Immature natural killer cell (primary cell): ENCODE data around the gene SVEP1. TPM values are rescaled to one million over a fixed set of nuclear protein-coding genes. Genes with fewer than 3 reads are reported as not detected.
A peak's percentile ranks its signal among the peaks of the same experiment; 100 is the strongest.

Source experiments
- DNase-seq, 3 donors: peaks; one replicate each; pipeline ENCODE4 v3.0.0; 2022; ENCODE audit warnings: mixed read lengths in 1 of 3
- H3K27ac Mint-ChIP-seq, 6 donors: one replicate each; pipeline ENCODE4 v1.8.0; 2020; ENCODE audit warnings: mixed read lengths in 6 of 6, mild to moderate bottlenecking in 5 of 6, inconsistent platforms in 4 of 6, moderate library complexity in 3 of 6
- H3K27me3 Mint-ChIP-seq, 3 donors: one replicate each; pipeline ENCODE4 v1.8.0; 2020 to 2021; ENCODE audit warnings: low read depth in 3 of 3, mild to moderate bottlenecking in 3 of 3, mixed read lengths in 3 of 3, moderate library complexity in 3 of 3, inconsistent platforms in 1 of 3
- H3K36me3 Mint-ChIP-seq, 3 donors: one replicate each; pipeline ENCODE4 v1.8.0; 2020; ENCODE audit warnings: mixed read lengths in 3 of 3, inconsistent platforms in 2 of 3, mild to moderate bottlenecking in 2 of 3
- H3K4me1 Mint-ChIP-seq, 2 donors: one replicate each; pipeline ENCODE4 v1.8.0; 2020; ENCODE audit warnings: inconsistent platforms in 2 of 2, mild to moderate bottlenecking in 2 of 2, mixed read lengths in 2 of 2, moderate library complexity in 1 of 2
- H3K4me3 Mint-ChIP-seq, 5 donors: one replicate each; pipeline ENCODE4 v1.8.0; 2020; ENCODE audit warnings: mild to moderate bottlenecking in 5 of 5, mixed read lengths in 5 of 5, inconsistent platforms in 3 of 5, moderate library complexity in 3 of 5
- H3K9me3 Mint-ChIP-seq, 6 donors: one replicate each; pipeline ENCODE4 v1.8.0; 2020; ENCODE audit warnings: mild to moderate bottlenecking in 6 of 6, mixed read lengths in 6 of 6, inconsistent platforms in 4 of 6, moderate library complexity in 3 of 6
- polyA plus RNA-seq, 3 donors: library from polyadenylated mRNA; unstranded; fragments of 300-500 nt; fragmentation: Illumina TruSeq; gene quantifications; one replicate each; pipeline ENCODE4 v1.2.3, GENCODE V29; 2021

Gene SVEP1
- polyA plus RNA-seq, 3 donors from 2014 or later: 0.03 TPM; not detected in 2

- no peak for DNase-seq
- Mint-ChIP-seq H3K27me3 (peaks cover 0 to 3% (median 1%) of the 10 kb centered on the region in 3 donors), H3K36me3 (peaks cover 0 to 3% (median 0%) of the 10 kb centered on the region in 3 donors), H3K9me3 (peaks cover 5 to 16% (median 7%) of the 10 kb centered on the region in 6 donors), H3K4me1 (no peaks in the 10 kb centered on the region), H3K4me3 (no peak overlapping the region), H3K27ac (no peak overlapping the region)
These were observed 19.9 kb upstream of the SVEP1 start for GRCh38 chr9:110599468-110599867.

GRCh38 chr9:110592044-110592830, 12.7 kb upstream of the SVEP1 start:
- H3K27me3 Mint-ChIP-seq: peaks cover 0 to 2% (median 0%) of the 10 kb centered on the region in 3 donors
- no peaks in the 10 kb centered on the region for H3K36me3 Mint-ChIP-seq
- no peak overlapping the region for H3K27ac Mint-ChIP-seq
- H3K9me3 Mint-ChIP-seq: peaks cover 5 to 21% (median 11%) of the 10 kb centered on the region in 6 donors
- no peak for DNase-seq
- H3K4me3 Mint-ChIP-seq: no peak overlapping the region
- H3K4me1 Mint-ChIP-seq: no peaks in the 10 kb centered on the region

GRCh38 chr9:110591526-110591925, 12.0 kb upstream of the SVEP1 start:
- no peaks in the 10 kb centered on the region for H3K36me3 Mint-ChIP-seq
- no peak for DNase-seq
- no peaks in the 10 kb centered on the region for H3K4me1 Mint-ChIP-seq
- H3K27me3 Mint-ChIP-seq: peaks cover 0 to 2% (median 0%) of the 10 kb centered on the region in 3 donors
- no peak overlapping the region for H3K4me3 Mint-ChIP-seq
- H3K9me3 Mint-ChIP-seq: peaks cover 5 to 20% (median 11%) of the 10 kb centered on the region in 6 donors
- no peak overlapping the region for H3K27ac Mint-ChIP-seq

- Mint-ChIP-seq H3K27ac (no peak overlapping the region), H3K27me3 (peaks cover 0 to 2% (median 0%) of the 10 kb centered on the region in 3 donors), H3K4me1 (no peaks in the 10 kb centered on the region), H3K36me3 (no peaks in the 10 kb centered on the region), H3K4me3 (no peak overlapping the region), H3K9me3 (peaks cover 5 to 18% (median 10%) of the 10 kb centered on the region in 6 donors)
- DNase-seq: no peak
These were observed 11.3 kb upstream of the SVEP1 start for GRCh38 chr9:110590816-110591215.

GRCh38 chr9:110588296-110588695, 8.8 kb upstream of the SVEP1 start:
- DNase-seq: no peak
- peaks cover 0 to 18% (median 11%) of the 10 kb centered on the region in 6 donors for H3K9me3 Mint-ChIP-seq
- H3K4me3 Mint-ChIP-seq: no peak overlapping the region
- peaks cover 0 to 3% (median 3%) of the 10 kb centered on the region in 3 donors for H3K27me3 Mint-ChIP-seq
- no peaks in the 10 kb centered on the region for H3K4me1 Mint-ChIP-seq
- H3K36me3 Mint-ChIP-seq: no peaks in the 10 kb centered on the region
- no peak overlapping the region for H3K27ac Mint-ChIP-seq

- Mint-ChIP-seq H3K27me3 (peaks cover 9 to 14% (median 13%) of the 10 kb centered on the region in 3 donors), H3K27ac (no peak overlapping the region), H3K4me3 (no peak overlapping the region), H3K9me3 (peaks cover 3 to 24% (median 10%) of the 10 kb centered on the region in 6 donors), H3K4me1 (no peaks in the 10 kb centered on the region), H3K36me3 (peaks cover 0 to 4% (median 0%) of the 10 kb centered on the region in 3 donors)
- no peak for DNase-seq
These were observed 3.7 kb upstream of the SVEP1 start for GRCh38 chr9:110583237-110583636.

GRCh38 chr9:110582156-110582555, 2.6 kb upstream of the SVEP1 start:
- H3K27me3 Mint-ChIP-seq: peaks cover 9 to 14% (median 14%) of the 10 kb centered on the region in 3 donors
- peaks cover 0 to 4% (median 0%) of the 10 kb centered on the region in 3 donors for H3K36me3 Mint-ChIP-seq
- no peak overlapping the region for H3K27ac Mint-ChIP-seq
- H3K4me3 Mint-ChIP-seq: no peak overlapping the region
- H3K9me3 Mint-ChIP-seq: peaks cover 5 to 31% (median 11%) of the 10 kb centered on the region in 6 donors
- DNase-seq: no peak
- H3K4me1 Mint-ChIP-seq: no peaks in the 10 kb centered on the region

GRCh38 chr9:110580850-110581249, 1.3 kb upstream of the SVEP1 start:
- no peaks in the 10 kb centered on the region for H3K4me1 Mint-ChIP-seq
- DNase-seq: no peak
- H3K9me3 Mint-ChIP-seq: peaks cover 5 to 31% (median 10%) of the 10 kb centered on the region in 6 donors
- H3K4me3 Mint-ChIP-seq: no peak overlapping the region
- peaks cover 0 to 4% (median 0%) of the 10 kb centered on the region in 3 donors for H3K36me3 Mint-ChIP-seq
- peaks cover 9 to 14% (median 14%) of the 10 kb centered on the region in 3 donors for H3K27me3 Mint-ChIP-seq
- no peak overlapping the region for H3K27ac Mint-ChIP-seq

- no peak for DNase-seq
- H3K27ac Mint-ChIP-seq: no peak overlapping the region
- peaks cover 9 to 14% (median 12%) of the 10 kb centered on the region in 3 donors for H3K27me3 Mint-ChIP-seq
- H3K4me3 Mint-ChIP-seq: peak overlapping the region in 1 of 5 donors; percentile 21
- H3K36me3 Mint-ChIP-seq: peaks cover 0 to 4% (median 0%) of the 10 kb centered on the region in 3 donors
- H3K4me1 Mint-ChIP-seq: no peaks in the 10 kb centered on the region
- H3K9me3 Mint-ChIP-seq: peaks cover 5 to 31% (median 10%) of the 10 kb centered on the region in 6 donors
These were observed 300 bp upstream of the SVEP1 start for GRCh38 chr9:110579862-110580219.

- no peak for DNase-seq
- H3K9me3 Mint-ChIP-seq: peaks cover 3 to 31% (median 7%) of the 10 kb centered on the region in 6 donors
- H3K36me3 Mint-ChIP-seq: peaks cover 0 to 4% (median 0%) of the 10 kb centered on the region in 3 donors
- no peaks in the 10 kb centered on the region for H3K4me1 Mint-ChIP-seq
- no peak overlapping the region for H3K27ac Mint-ChIP-seq
- H3K4me3 Mint-ChIP-seq: no peak overlapping the region
- H3K27me3 Mint-ChIP-seq: peaks cover 9 to 12% (median 11%) of the 10 kb centered on the region in 3 donors
These were observed 937 bp downstream of the SVEP1 start for GRCh38 chr9:110578575-110579033.

GRCh38 chr9:110575945-110576344, 3.6 kb downstream of the SVEP1 start:
- H3K36me3 Mint-ChIP-seq: peaks cover 0 to 7% (median 0%) of the 10 kb centered on the region in 3 donors
- no peak overlapping the region for H3K27ac Mint-ChIP-seq
- H3K27me3 Mint-ChIP-seq: peaks cover 9 to 14% (median 9%) of the 10 kb centered on the region in 3 donors
- peaks cover 3 to 30% (median 7%) of the 10 kb centered on the region in 6 donors for H3K9me3 Mint-ChIP-seq
- DNase-seq: no peak
- H3K4me1 Mint-ChIP-seq: no peaks in the 10 kb centered on the region
- H3K4me3 Mint-ChIP-seq: no peak overlapping the region

GRCh38 chr9:110575169-110575568, 4.4 kb downstream of the SVEP1 start:
- Mint-ChIP-seq H3K4me1 (no peaks in the 10 kb centered on the region), H3K9me3 (peaks cover 3 to 22% (median 5%) of the 10 kb centered on the region in 6 donors), H3K27me3 (peaks cover 6 to 14% (median 8%) of the 10 kb centered on the region in 3 donors), H3K4me3 (no peak overlapping the region), H3K36me3 (peaks cover 0 to 7% (median 0%) of the 10 kb centered on the region in 3 donors), H3K27ac (no peak overlapping the region)
- no peak for DNase-seq

GRCh38 chr9:110573305-110573704, 6.2 kb downstream of the SVEP1 start:
- Mint-ChIP-seq H3K27me3 (peaks cover 0 to 3% (median 2%) of the 10 kb centered on the region in 3 donors), H3K4me3 (no peak overlapping the region), H3K9me3 (peaks cover 0 to 13% (median 3%) of the 10 kb centered on the region in 6 donors), H3K4me1 (no peaks in the 10 kb centered on the region), H3K36me3 (peaks cover 0 to 4% (median 0%) of the 10 kb centered on the region in 3 donors), H3K27ac (no peak overlapping the region)
- DNase-seq: no peak

- DNase-seq: no peak
- Mint-ChIP-seq H3K36me3 (peaks cover 0 to 3% (median 0%) of the 10 kb centered on the region in 3 donors), H3K27me3 (peaks cover 0 to 4% (median 0%) of the 10 kb centered on the region in 3 donors), H3K4me3 (no peak overlapping the region), H3K4me1 (no peaks in the 10 kb centered on the region), H3K27ac (no peak overlapping the region), H3K9me3 (peaks cover 0 to 12% (median 0%) of the 10 kb centered on the region in 6 donors)
These were observed 7.6 kb downstream of the SVEP1 start for GRCh38 chr9:110571801-110572483.
